Smooth muscle cell of the pulmonary artery (primary cell): ENCODE results near the gene STK32A. TPM values are rescaled to one million over a fixed set of nuclear protein-coding genes. Genes with fewer than 3 reads are reported as not detected.

Experiments used
- total RNA-seq: library from RNA; depleted of rRNA; stranded (reverse); fragments of >200 nt; gene quantifications from 2 replicates; pipeline ENCODE4 v1.2.3, GENCODE V29; 2014

The STK32A gene
- 3.5 and 3.7 TPM in 2 replicates for total RNA-seq

GRCh38 chr5:147234825-147235635 lies at the start of gene STK32A:
TSS of gene STK32A (plus strand) at chr5:147235026. CDS start at chr5:147239635, 4,609 bp downstream.

